Activated CD8-positive, alpha-beta memory T cell treated with anti-CD3 and anti-CD28 coated beads for 1 hour (primary cell): Measurements from ENCODE around the gene NIN.

Source experiments
- DNase-seq, 2 donors: peaks; one replicate each; pipeline ENCODE4 v3.0.0-alpha.2; 2020; ENCODE audit warnings: low read depth in 1 of 2; ENCODE audit errors: extremely low read depth in 1 of 2

NIN gene

DNA sequence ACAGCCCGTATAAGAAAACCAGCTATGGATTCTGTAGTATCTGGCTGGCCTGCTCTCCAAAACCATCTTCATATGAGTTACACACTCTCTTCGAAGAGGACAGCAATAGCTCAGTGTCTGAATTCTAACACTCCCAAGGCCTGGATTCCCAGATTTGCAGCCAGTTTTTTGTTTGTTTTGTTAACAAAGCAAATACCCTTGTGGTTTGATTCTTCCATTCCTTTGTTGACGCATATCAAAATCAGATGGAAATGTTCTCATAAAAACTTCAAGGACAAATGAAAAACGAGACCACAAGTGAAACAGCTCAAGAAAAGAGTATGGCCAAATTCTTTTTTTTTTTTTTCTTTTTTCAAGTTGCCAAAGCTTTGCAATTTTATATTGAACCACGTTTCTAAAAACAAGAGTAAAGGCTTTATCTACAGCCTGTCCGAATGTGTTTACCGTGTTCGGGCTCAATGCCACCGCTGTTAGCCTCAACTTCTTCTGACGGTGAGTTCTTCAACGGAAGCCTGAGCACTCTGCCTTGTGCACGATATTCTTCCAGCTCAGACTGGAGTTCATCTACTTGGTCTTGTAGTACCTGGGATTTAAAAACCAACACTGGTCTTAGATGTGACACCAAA lies 67.5 kb downstream of the NIN start:
- no peak for DNase-seq

DNA sequence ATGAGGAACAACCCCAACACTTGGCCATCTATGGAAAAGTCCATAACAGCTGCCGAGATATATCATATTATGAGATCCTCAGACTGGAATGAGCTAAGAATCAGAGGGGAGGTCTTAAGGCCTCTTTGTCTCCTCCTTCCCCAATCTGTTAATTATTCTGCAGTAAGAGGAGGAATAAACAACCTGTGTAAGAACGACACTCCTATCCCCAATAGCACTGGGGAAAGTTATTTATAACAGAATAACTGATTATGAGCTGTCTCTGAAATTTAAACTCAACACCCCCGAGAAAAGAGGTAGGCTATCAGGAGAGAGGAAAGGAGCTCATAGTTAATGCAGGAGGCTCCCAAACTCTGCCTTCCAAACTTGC lies 68.0 kb downstream of the NIN start:
- no peak for DNase-seq

- DNase-seq: no peak
These were observed 68.7 kb downstream of the NIN start for GRCh38 chr14:50762001-50762930.

DNA sequence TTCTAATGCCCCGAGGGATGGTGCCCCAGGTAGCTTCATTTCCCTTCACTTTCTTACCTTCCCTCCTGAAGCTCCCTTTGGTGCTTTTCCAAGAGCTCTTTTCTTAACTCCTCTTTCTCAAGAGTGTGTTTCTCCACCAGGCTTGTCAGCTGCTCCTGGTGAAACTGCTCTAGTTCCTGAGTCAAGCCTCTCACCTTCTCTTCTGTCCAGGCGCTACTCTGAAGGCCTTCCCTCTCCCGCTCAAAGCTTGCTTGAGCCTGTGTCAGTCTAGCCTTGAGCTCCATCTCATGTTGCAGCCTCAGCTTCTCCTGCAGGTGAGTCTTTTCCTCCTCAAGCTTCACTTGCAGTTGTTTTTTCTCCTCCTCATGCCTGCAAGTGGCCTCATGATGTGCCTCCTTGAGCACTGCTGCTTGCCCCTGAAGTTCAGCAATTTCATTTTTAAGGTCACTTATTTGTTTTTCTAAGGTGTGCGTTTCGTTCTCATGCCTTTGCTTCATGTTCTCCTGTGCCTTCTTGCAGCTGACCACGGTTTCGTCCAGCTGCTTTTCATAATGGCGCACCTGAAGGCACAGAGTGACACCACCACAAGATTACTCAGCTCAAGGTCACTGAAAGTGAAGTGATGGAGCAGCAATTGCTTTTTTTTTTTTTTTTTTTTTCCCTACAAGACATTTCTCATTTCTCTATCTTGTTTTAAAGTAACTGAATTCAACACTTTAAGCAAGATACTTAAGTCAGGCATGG lies 71.0 kb downstream of the NIN start:
- no peak for DNase-seq

- DNase-seq: no peak
These were observed 72.0 kb downstream of the NIN start for GRCh38 chr14:50758945-50759344.

- DNase-seq: no peak
These were observed 72.7 kb downstream of the NIN start for GRCh38 chr14:50758305-50758704.

DNA sequence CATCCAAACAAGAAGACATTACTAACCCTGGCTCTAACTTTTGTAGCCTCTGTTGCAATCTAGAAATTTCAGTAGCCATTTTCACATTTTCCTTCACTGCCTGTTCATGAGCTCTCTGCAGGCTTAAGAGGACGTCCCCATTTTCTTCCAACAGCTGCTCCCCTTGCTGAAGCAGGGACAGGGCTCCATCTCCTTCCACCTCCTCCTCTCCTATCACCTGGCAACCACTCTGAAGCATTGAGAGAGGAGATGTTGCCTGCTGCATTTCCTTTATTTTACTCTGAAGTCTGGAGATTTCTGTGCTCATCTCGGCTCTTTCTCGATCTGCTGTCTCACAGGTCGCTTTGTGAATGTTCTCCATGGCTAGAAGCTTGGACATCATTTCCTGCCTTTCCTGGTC lies 73.3 kb downstream of the NIN start:
- DNase-seq: no peak

DNA sequence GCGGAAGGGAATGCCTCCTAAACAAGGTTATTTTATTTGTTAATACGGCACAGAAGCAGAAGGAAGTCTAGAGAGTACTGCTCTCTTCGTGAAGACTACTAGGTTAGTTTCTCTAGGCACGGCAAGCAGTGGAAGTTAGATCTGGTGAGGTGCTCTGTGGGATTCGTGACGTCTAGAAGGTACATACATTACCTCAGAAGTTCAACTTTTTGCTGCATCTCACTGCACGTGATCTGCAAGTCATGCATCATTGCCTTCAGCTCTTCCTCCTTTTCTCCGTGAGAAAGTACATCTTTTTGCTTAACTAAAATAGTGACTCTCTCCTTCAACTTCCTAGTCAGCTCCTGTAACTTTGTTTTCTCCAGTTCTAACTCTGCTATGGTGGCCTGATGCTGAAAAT lies 74.7 kb downstream of the NIN start:
- no peak for DNase-seq

GRCh38 chr14:50750323-50750722 lies 80.6 kb downstream of the NIN start:
- DNase-seq: no peak

DNA sequence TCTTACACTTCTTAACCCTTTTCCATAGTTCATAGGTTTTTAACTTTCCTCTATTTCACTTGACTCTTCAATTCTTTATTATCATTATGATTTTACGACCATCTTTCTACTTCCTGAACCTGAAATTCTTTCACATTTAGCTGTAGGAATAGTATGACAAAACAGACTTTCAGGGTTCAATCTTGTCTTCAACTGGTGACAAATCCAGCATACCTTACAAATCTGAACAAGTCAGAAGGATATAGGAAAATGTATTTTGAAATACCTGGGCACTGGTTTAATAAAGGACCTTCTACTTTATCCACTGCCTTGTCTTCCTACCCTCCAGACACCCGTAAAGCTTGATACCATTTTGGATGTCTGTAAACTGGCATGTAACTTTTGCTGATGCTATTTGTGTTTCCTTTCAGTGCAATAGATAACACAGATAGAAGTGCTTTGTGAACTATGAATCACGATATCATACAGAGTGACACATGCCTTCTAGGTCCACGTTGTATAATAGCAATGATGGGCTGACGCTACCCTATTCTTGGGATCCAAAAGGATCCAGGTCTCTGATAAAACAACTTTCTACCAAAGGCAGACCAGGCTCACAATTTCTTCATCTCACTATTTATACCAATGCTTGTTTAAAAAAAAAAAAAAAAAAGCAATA lies 85.4 kb downstream of the NIN start:
- no peak for DNase-seq

DNA sequence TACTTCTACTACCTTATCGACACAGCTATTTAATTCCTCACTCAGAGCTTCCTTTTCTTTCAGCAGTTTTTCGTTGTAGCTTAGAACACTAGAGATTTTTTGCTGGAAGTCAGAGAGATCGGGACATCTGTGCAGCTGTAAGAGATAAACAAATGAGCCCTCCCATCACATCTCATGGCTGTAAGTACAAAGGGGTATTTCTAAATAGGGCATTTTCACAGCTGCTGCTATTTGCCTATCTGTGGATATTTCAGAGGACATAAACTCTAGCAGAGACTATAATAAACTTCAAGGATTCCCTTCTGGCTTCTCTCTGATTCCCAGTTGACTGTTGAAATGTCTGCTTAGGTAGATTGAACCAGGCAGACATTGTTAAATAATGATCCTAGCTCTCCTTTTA lies 86.7 kb downstream of the NIN start:
- no peak for DNase-seq

DNA sequence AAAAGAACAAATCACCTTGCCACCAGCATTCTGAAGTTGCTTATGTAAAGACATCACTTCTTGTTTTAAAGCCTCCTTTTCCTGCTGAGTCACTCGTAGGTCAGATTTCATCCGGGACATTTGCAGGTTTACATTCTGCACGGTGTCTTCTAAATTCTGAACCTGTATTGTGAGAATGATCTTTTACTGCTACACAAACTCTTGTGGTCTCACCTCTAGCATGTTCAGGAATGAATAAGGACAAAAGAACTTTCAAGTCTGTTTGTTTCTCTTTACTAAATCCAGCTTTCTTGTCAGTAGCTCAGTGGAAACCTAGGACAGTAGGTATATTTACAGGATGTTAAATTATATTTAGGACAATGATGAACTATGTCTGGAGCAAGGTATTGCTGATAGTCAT lies 89.4 kb downstream of the NIN start:
- no peak for DNase-seq

GRCh38 chr14:50740856-50741255 lies 90.1 kb downstream of the NIN start:
- DNase-seq: no peak

GRCh38 chr14:50739186-50739585 lies 91.8 kb downstream of the NIN start:
- DNase-seq: no peak

DNA sequence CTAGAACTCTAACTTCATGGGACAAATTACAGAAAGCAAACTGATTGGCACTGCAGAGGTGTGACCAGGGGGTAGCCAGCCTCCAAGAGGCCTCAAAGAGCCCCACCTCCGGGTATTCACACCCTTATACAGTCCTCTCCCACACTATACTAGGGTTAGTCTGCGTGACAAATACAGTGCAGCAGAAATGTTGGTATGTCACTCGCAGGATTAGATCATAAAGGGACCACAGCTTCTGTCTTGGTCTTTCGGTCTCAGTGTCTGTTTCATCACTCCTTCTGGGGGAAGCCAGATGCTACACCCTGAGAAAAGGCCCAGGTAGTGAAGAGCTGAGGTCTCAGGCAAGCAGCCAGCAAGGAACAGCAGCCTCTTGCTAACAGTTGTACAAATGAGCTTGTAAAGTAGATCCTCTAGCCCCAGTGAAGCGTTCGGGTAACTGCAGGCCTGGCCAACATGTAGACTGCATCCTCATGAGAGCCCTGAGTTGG lies 94.0 kb downstream of the NIN start:
- no peak for DNase-seq

GRCh38 chr14:50734950-50735695 lies 95.8 kb downstream of the NIN start:
- DNase-seq: no peak

GRCh38 chr14:50733494-50733893 lies 97.5 kb downstream of the NIN start:
- DNase-seq: no peak

- no peak for DNase-seq
These were observed 102.1 kb downstream of the NIN start for GRCh38 chr14:50728836-50729235.

DNA sequence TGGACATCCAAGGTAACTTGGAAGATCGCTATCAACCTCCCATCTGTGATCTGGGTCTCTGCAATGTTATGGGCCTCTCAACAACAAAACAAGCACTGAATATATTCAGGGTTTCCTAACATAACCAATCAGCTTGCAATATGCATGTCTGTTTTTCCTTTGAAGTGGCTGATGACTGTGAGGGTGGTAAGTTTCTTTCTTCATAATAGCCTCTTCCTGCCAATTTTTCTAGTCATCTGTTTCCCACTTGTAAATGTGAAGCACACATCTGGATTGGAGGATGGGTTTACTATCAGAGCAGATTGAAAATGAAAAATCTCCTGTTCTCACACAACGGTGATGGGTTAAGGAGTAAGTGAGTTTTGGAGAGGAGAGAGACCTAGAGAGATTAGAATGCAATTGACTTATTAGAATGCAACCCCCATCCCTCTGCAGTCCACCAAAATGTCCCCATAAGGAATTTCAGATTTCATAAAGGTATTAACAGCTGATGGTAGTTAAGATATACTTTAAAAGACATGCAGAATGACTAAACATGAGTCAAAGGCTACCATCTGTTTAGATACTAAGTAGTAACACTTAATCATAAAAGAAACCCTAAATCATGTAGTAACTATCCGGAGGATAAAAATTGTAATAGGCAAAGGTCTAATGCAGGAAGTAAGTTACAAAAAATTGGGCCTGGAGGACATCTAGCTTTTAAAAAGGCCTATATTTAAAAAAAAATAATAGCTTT lies 104.4 kb downstream of the NIN start:
- DNase-seq: no peak

DNA sequence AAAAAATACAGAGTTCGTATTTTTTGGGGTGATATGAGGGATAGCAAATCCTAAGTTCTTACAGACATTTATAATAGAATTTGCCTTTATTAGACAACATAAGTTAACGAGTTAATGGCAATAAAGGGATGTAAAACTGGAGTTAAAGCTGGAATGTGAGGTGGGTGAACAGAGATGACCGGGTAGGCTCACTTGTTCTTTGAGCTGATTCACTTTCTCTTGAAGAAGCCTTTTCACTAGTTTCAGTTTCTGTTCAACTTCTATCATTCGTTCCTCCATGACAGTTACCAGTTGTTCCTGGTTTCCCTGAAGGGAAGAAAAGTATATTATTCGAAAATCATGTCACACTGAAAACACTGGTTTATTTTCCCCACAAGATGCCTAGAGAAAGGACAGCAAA lies 105.2 kb downstream of the NIN start:
- no peak for DNase-seq
